CD4-positive, alpha-beta T cell treated with Interleukin-15 for 1 hour (primary cell): ENCODE results near the gene TP63.

ENCODE experiments used
- DNase-seq: peaks from one replicate; pipeline ENCODE4 v3.0.0-alpha.2; 2020

The TP63 gene

GRCh38 chr3:189827108-189827507 lies 195.9 kb downstream of the TP63 start:
- DNase-seq = no peak

DNA sequence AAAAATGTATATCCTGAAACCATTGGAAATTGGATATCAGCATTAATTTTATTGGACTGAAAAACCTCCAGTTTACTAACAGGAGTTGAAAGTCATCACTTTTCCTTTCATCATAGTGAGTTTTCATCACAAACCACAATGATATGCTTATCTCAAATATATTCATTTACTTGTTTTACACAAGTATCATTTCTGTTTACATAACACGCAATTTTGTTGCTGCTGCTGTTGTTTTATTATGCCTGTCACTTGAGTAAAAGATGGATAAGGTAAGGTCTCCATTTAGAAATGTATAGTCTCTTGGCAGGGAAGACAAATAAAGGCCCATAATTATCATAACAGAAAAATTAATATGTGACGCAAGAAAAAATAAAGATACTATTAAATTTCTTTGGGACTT lies 199.2 kb downstream of the TP63 start:
- DNase-seq = no peak

DNA sequence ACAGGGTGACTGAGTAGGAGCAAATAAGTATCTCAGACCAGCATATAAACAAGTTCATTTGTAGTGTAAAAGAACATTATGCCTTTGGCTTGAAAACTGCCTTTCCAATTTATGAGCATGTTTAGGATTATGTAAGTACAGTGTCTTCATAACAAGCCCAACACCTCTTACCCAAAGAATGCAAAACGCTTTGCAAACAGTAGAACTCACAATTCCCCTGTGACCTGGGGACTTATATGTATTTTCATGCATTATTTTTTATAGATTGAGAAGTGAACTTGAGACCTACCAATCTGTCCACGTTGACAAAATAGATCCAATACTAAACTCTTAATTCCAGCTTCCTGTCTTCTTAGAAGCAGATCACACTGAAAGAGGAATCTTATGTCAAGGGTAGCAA lies 202.1 kb downstream of the TP63 start:
- DNase-seq = no peak

- DNase-seq = no peak
These were observed 202.8 kb downstream of the TP63 start for GRCh38 chr3:189833996-189834395.

- DNase-seq = no peak
These were observed 203.3 kb downstream of the TP63 start for GRCh38 chr3:189834462-189834861.

GRCh38 chr3:189836795-189837194 lies 205.6 kb downstream of the TP63 start:
- no peak for DNase-seq

DNA sequence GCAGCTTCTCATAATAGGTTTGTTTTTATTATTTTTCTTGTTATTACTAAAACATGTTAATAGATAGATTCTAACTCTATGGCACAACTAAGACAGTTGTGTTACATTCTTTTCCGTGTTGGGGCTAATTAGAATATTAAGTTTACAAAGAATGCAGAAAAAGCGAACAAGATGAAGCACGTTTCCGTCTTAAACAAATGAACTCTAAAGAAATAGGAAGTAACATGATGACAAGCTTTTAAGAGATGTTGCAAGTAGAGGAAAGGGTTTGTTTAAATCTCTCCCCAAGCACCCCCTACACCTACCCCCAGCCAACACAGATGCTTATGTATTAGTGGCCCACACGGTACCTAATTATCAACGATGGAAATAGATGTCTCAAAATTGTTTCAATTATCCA lies 207.1 kb downstream of the TP63 start:
- no peak for DNase-seq

DNA sequence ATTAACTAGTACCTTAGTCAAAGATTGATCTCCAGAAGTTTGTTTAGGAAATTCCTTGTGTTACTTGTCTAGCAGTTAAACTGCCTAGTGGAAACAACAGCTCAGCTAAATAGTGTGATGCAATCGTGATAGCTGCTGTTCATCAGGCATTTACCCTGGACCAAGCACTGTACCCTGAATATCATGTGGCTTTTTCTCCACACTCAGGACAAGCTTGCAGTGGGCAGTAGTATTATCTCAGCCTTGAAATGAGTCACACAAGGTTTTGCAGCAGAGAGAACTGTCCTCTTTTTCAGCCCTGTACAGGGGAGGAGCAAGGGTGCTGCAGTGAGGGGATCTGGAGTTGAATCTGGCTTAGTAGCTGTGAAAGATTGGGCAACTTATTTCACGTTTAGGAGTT lies 208.4 kb downstream of the TP63 start:
- DNase-seq = no peak

DNA sequence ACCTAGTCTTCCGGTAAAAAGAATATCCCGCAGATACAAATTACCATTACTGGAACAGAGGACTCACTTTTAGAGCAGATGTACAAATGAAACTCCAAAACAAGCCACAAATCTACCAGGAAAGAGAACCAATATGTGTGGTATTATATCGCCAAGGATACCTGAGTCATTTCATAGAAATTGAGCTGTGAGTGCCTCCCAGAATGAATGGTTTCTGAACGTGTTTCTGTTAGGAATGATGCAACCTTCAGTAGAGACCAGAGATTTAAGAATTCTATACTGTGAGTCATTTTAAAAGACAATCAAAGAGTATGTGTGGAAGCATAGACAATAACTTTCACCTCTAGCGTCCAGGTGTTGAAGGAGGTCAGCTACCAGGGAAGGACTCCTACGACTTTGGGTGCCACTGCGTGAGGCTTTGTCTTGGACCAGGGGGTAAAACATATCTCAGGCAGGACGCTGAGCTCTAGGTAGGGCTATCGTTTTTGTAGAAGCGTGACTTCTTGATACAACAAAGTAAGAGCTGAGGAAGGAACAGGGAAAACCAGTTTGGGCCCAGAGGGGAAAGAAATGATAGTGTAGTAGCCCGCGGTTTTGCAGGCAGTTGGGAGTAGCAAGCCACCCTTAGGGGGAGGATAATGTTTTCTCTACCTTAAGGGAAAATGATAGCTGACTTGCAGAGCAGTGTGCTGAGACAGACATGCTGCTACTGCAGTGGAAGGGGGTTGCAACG lies 210.4 kb downstream of the TP63 start:
- DNase-seq = no peak

DNA sequence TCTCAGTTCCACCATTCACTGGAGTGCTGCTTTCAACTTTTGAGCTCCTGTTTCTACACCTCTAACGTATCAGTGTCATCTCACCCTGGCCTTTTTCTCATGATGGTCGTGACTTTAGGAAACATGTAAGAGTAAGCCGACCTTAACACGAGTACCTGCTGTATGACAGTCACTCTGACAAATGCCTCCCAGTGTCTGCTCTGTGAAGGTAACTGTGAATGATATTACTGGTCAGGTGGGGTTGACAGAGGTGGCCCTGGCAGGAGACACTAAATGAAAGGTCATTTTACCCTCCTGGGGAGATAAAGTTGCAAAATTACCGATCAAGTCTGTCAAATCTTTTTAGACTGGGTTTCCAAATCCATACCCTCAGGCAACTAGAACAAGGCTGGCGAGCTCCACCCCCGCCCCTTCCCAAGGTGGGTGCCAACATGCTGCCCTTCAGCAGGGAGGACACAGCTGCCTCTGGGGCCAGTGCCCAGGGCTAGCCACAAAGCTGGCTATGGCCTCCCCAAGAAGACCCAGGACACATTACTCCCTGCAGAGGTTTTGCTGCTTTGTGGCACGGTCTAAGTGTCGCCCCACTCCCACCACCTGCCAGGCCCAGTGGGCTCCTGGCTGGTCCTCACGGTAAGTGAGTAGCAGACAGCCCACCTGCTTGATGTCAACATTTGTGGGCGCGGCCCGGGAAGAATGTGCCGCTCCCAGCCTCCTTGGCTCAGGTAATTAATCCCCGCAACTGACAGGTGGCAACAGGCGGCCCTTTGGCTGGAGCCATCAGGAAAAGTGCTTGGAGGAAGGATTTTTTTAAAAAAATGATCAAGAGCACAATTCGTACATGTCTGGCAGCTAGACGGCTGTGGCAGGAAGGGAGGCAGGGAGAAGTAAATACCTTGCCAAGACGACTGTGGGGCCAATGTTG lies 211.8 kb downstream of the TP63 start:
- DNase-seq = no peak

- no peak for DNase-seq
These were observed 213.9 kb downstream of the TP63 start for GRCh38 chr3:189845069-189845468.

GRCh38 chr3:189848395-189849040 lies 217.3 kb downstream of the TP63 start:
- no peak for DNase-seq

- no peak for DNase-seq
These were observed 218.1 kb downstream of the TP63 start for GRCh38 chr3:189849262-189849661.

- DNase-seq = no peak
These were observed 220.5 kb downstream of the TP63 start for GRCh38 chr3:189851682-189852081.

- DNase-seq = no peak
These were observed 222.7 kb downstream of the TP63 start for GRCh38 chr3:189853906-189854305.

DNA sequence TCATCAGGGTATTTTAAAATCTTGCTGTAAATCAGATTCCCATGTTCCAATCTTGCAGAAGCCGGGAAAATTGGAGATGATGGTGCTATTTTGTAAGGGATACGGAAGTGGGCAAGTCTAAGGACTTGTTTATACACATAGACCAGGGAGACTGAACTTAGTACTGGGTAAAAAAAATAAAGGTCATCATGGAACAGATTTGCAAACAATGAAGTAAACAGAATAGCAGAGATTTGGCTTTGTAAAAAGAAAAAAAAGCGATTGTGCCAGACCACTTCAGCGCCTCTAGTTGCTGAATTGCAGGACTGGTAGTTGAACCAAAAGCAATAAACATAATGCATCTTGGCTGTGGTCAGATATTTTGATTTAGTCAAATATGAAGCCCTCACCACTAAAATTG lies 229.1 kb downstream of the TP63 start:
- DNase-seq = no peak

- DNase-seq = no peak
These were observed 231.3 kb downstream of the TP63 start for GRCh38 chr3:189862385-189862998.

DNA sequence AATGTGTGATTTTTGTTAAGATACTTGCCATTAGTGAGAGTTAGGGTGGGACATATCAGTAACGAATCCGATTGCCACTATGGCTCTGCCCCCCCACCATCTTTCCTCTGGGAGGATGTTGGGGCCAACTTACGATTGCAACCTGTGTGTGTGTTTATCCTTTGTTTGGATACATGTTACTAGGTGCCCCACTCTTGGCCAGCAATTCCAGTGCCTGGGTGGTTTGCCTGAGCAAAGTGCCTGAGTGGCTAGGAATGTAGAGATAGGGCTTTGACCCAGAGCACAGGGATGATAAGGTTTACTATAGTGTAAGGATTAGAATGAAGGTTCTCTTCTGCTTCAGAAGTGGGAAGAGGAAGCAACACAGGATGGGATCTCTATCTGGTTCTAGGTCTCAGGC lies 231.8 kb downstream of the TP63 start:
- DNase-seq = no peak

GRCh38 chr3:189868061-189868460 lies 236.9 kb downstream of the TP63 start:
- DNase-seq = no peak

DNA sequence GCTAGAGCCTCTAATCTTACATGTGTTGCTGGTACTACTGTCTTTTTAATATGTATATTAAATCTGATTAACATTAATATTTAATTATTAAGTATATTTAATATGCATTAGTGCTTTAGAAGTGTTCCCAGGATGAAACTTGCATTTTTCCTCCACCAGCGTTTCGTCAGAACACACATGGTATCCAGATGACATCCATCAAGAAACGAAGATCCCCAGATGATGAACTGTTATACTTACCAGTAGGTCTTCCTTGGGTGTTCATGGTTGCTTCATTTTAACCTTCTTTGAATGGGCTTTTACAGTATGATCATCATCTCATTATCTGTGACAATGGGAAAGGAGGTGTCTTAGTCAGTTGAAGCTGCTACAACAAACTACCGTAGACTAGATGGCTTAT lies 238.0 kb downstream of the TP63 start:
- DNase-seq = no peak

DNA sequence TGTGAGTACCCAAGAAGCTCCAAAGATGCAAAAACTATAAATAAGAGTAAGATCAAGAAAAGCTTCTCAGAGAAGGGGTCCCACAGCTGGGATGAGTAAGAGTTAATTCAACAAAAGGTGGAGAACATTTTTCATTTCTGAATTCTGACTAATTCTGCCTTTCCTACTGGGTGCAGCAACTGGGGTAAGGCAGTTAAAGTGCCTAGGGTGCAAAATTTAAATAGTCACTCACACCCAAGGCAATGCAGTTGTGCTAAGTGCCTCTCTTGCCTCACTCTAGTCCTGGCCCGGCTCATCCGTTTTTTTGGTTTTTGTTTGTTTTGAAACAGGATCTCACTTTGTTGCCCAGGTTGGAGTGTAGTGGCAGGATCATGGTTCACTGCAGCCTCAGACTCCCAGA lies 240.2 kb downstream of the TP63 start:
- no peak for DNase-seq

- DNase-seq = no peak
These were observed 252.0 kb downstream of the TP63 start for GRCh38 chr3:189883113-189883753.

GRCh38 chr3:189890496-189890895 lies 259.3 kb downstream of the TP63 start:
- DNase-seq = no peak
